GM12878 (cell line): ENCODE results near the gene TSHB. TPM values are rescaled to one million over a fixed set of nuclear protein-coding genes. Genes with fewer than 3 reads are reported as not detected.

Source experiments
- ATAC-seq: fragments of 200-7000 bp; cut with Tn5 transposase; 3 replicates; pipeline ENCODE4 v1.9.1; 2020; ENCODE audit warnings: mild to moderate bottlenecking, moderate library complexity
- BruUV-seq: library from RNA; stranded (reverse); fragments of 400-500 nt; replicated peaks from 2 replicates; lab custom pipeline; 2021; lab: Mats Ljungman, UMichigan
- CTCF ChIA-PET: fragments of 300-600 bp; sonication (Branson Sonifier 250); formaldehyde crosslinking; extraction: SDS; loops from one replicate; lab custom pipeline; 2021; ENCODE audit warnings: inconsistent platforms; lab: Yijun Ruan, JAX
- POLR2A ChIA-PET: fragments of 350-600 bp; formaldehyde crosslinking; extraction: SDS; loops from one replicate; lab custom pipeline; 2021; ENCODE audit warnings: inconsistent platforms; lab: Charles Lee
- RAD21 ChIA-PET: fragments of 300-600 bp; sonication (Branson Sonifier 250); formaldehyde crosslinking; loops from one replicate; lab custom pipeline; 2023; ENCODE audit warnings: antibody characterized with exemption; ENCODE audit not compliant: unreplicated experiment; lab: Charles Lee
- SMC1A ChIA-PET: fragments of 300-600 bp; sonication (Branson Sonifier 250); formaldehyde crosslinking; loops from one replicate; lab custom pipeline; 2023; ENCODE audit not compliant: unreplicated experiment, uncharacterized antibody; lab: Charles Lee
- DNase-seq: peaks from one replicate; pipeline ENCODE4 v3.0.0-alpha.2; 2011; ENCODE audit warnings: low read depth, low spot score
- FAIRE-seq: peaks from 3 replicates; lab custom pipeline; 2011; peaks lifted over from hg19 to GRCh38; lab: Jason Lieb, UNC
- H2AFZ ChIP-seq: 2 replicates; pipeline ENCODE4 v1.6.0; 2011; ENCODE audit warnings: low read depth, low read length, control low read depth; ENCODE audit not compliant: control insufficient read depth
- H3K27ac ChIP-seq: 2 replicates; pipeline ENCODE4 v1.5.1; 2011; ENCODE audit warnings: control low read depth; ENCODE audit not compliant: control insufficient read depth, insufficient read depth
- H3K27me3 ChIP-seq, 2 experiments: replicated peaks in 1 of 2; 2 replicates each; pipeline versions ENCODE4 v1.6.0 to v1.6.1; 2011; ENCODE audit warnings: low read length in 1 of 2; ENCODE audit not compliant: control insufficient read depth in 2 of 2, insufficient read depth in 2 of 2
- H3K36me3 ChIP-seq, 2 experiments: 2 replicates each; pipeline ENCODE4 v1.5.1; 2011; ENCODE audit warnings: low read length in 1 of 2; ENCODE audit not compliant: control insufficient read depth in 2 of 2, insufficient read depth in 2 of 2
- H3K4me1 ChIP-seq: 2 replicates; pipeline ENCODE4 v1.6.1; 2011; ENCODE audit warnings: mild to moderate bottlenecking, low read length, moderate library complexity, mixed read lengths; ENCODE audit not compliant: control insufficient read depth, insufficient read depth
- H3K4me2 ChIP-seq: 2 replicates; pipeline ENCODE4 v1.6.0; 2011; ENCODE audit warnings: control low read depth; ENCODE audit not compliant: control insufficient read depth, insufficient read depth
- H3K4me3 ChIP-seq: fragments of 200-600 bp; sonication (generic); 2 replicates; pipeline ENCODE4 v1.5.1; 2016
- H3K79me2 ChIP-seq: 2 replicates; pipeline ENCODE4 v1.6.0; 2011; ENCODE audit warnings: low read length; ENCODE audit not compliant: control insufficient read depth, insufficient read depth
- H3K9ac ChIP-seq: 2 replicates; pipeline ENCODE4 v1.8.0; 2011; ENCODE audit warnings: low read length, control low read depth, mixed read lengths; ENCODE audit not compliant: control insufficient read depth, insufficient read depth
- H3K9me3 ChIP-seq: replicated peaks from 3 replicates; pipeline ENCODE4 v1.5.1; 2011; ENCODE audit warnings: mild to moderate bottlenecking, low read length; ENCODE audit not compliant: control insufficient read depth, insufficient read depth
- H4K20me1 ChIP-seq: 2 replicates; pipeline ENCODE4 v1.6.0; 2011; ENCODE audit not compliant: control insufficient read depth, insufficient read depth
- CBX3 ChIP-seq: fragments of 200-600 bp; sonication (generic); IDR thresholded peaks from 2 replicates; pipeline ENCODE4 v1.6.1; 2016; ENCODE audit warnings: low read depth, borderline replicate concordance
- E2F4 ChIP-seq: IDR thresholded peaks from 2 replicates; pipeline ENCODE4 v1.6.1; 2012; ENCODE audit warnings: low read depth, low read length, improper control_type of control experiment
- ETV6 ChIP-seq, 2 experiments: fragments of 450-650 bp in 1 of 2; IDR thresholded peaks in 1 of 2; conservative IDR thresholded peaks in 1 of 2; 2 replicates each; pipeline ENCODE4 v1.6.1; 2014; ENCODE audit warnings: antibody characterized with exemption in 1 of 2, borderline replicate concordance in 1 of 2, low read depth in 1 of 2, mild to moderate bottlenecking in 1 of 2, moderate library complexity in 1 of 2
- IKZF1 ChIP-seq: fragments of 450-650 bp; conservative IDR thresholded peaks from 2 replicates; pipeline ENCODE4 v1.6.1; 2017; ENCODE audit warnings: antibody characterized with exemption, mild to moderate bottlenecking
- MYB ChIP-seq: fragments of 150-350 bp; IDR thresholded peaks from 2 replicates; pipeline ENCODE4 v1.6.1; 2014; ENCODE audit warnings: mild to moderate bottlenecking, low read depth, low read length, borderline replicate concordance
- NR2C1 ChIP-seq: fragments of 450-650 bp; IDR thresholded peaks from 2 replicates; pipeline ENCODE4 v1.6.1; 2017; ENCODE audit warnings: antibody characterized with exemption, mild to moderate bottlenecking, moderate library complexity
- PAX5 ChIP-seq: IDR thresholded peaks from 2 replicates; pipeline ENCODE4 v1.6.1; 2011; ENCODE audit warnings: low read depth, low read length, borderline replicate concordance
- POLR2AphosphoS5 ChIP-seq: IDR thresholded peaks from 2 replicates; pipeline ENCODE4 v1.6.1; 2011; ENCODE audit warnings: mild to moderate bottlenecking, low read length, inconsistent platforms
- SIX5 ChIP-seq: IDR thresholded peaks from 2 replicates; pipeline ENCODE4 v1.6.1; 2011; ENCODE audit warnings: mild to moderate bottlenecking, low read depth, low read length, moderate library complexity; ENCODE audit not compliant: severe bottlenecking
- SP1 ChIP-seq: IDR thresholded peaks from one replicate; pipeline ENCODE4 v1.6.1; 2011; ENCODE audit warnings: low read depth, low read length
- TARDBP ChIP-seq: IDR thresholded peaks from 2 replicates; pipeline ENCODE4 v1.6.1; 2016; ENCODE audit warnings: borderline replicate concordance
- TBL1XR1 ChIP-seq: IDR thresholded peaks from 2 replicates; pipeline ENCODE4 v1.6.1; 2012; ENCODE audit warnings: low read depth, low read length, improper control_type of control experiment
- ZNF207 ChIP-seq: fragments of 450-650 bp; IDR thresholded peaks from 2 replicates; pipeline ENCODE4 v1.6.1; 2014; ENCODE audit warnings: antibody characterized with exemption, mild to moderate bottlenecking, borderline replicate concordance
- ZNF24 ChIP-seq: fragments of 450-650 bp; IDR thresholded peaks from 2 replicates; pipeline ENCODE4 v1.6.1; 2017; ENCODE audit warnings: antibody characterized with exemption, mild to moderate bottlenecking
- WGBS: methylation state at CpG from one replicate; pipeline ENCODE4 v1.1.6; 2016; ENCODE audit warnings: low lambda C conversion rate; ENCODE audit not compliant: insufficient replicate concordance, insufficient coverage; ENCODE audit errors: missing lambda C conversion rate; 5-methylcytosine and 5-hydroxymethylcytosine counted together
- in situ Hi-C: fragments of 300-500 bp; cut with MboI; formaldehyde crosslinking; loops from 9 replicates; pipeline ENCODE4 v1.14.3; 2018; ENCODE audit warnings: mixed read lengths
- intact Hi-C: fragments of 100-400 bp; cut with micrococcal nuclease; formaldehyde crosslinking; loops from one replicate; pipeline ENCODE4 v1.14.2; 2022; ENCODE audit not compliant: unreplicated experiment
- polyA plus RNA-seq, 11 experiments: library from polyadenylated mRNA; depleted of rRNA in 4 of 11; unstranded in 6 of 11; stranded (reverse) in 5 of 11; fragments of >200 nt; fragmentation: Nextera tagmentation in 4 of 11; fragmentation: Illumina TruSeq in 1 of 11; extraction: Ambion mirVana in 4 of 11; extraction: Trizol in 1 of 11; gene quantifications; 1 replicate in 1 of 11; 2 replicates in 10 of 11; pipeline versions ENCODE4 v1.2.1 to v1.2.3, GENCODE V29; 2011 to 2016; ENCODE audit warnings: inconsistent platforms in 2 of 11, missing spikeins in 2 of 11, low read depth in 1 of 11
- total RNA-seq, 4 experiments: library from RNA; depleted of rRNA in 3 of 4; stranded (reverse); fragments of >200 nt in 3 of 4; fragmentation: Illumina TruSeq in 1 of 4; extraction: Trizol in 1 of 4; gene quantifications; 2 replicates each; pipeline versions ENCODE4 v1.2.1 to v1.2.3, GENCODE V29; 2013 to 2021
- TF ChIP-seq, protein P1 (sequence below): IDR thresholded peaks from 2 replicates; pipeline ENCODE4 v1.6.1; 2012; ENCODE audit warnings: mild to moderate bottlenecking, low read depth, low read length

The TSHB gene
- total and polyA plus RNA-seq, 10 of the 15 experiments (the other 5 are each of a cell fraction or from before 2014, with no cell fraction given) = not detected

DNA sequence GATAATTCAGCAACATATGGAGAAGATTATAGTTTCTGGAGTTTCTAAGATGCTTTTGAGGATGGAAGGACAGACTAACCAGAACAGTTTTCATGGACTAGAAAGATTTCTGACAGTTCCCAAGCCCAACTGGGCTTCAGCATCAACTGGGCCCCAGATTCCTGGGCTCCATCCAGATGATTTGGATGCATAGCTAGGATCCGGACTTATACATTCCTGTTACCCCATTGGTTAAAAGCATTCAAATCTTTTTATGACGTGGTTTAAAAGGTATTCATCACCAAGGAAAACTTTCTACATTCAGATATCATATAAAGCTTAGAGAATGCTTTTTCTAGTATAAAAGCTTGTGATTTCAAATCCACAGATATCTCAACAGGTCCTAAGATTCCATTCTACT lies 29.7 kb downstream of the TSHB start:
- FAIRE-seq = no peak
- ChIA-PET CTCF (interaction anchor here (0.6 to 0.9 kb wide), 2 partner anchors 54 to 57 kb away, joined by 3 read pairs; no protein-coding TSS in a partner anchor), SMC1A (interaction anchor here (1.4 to 4.1 kb wide), 3 partner anchors 14 to 53 kb away, joined by 4 to 32 read pairs (median 27); no protein-coding TSS in a partner anchor)
- no peaks in the 10 kb centered on the region for H3K9me3 ChIP-seq
- BruUV-seq = no TSS peak
- H3K27me3 ChIP-seq = no peaks in the 10 kb centered on the region; a peak in 1 of 4 replicates
- no peaks in the 10 kb centered on the region for H4K20me1 ChIP-seq
- no peaks in the 10 kb centered on the region for H3K4me1 ChIP-seq
- no peak overlapping the region for H3K4me3 ChIP-seq
- TF ChIP-seq PAX5 = no peak
- TF ChIP-seq ZNF24 = no peak
- TF ChIP-seq TBL1XR1 = no peak
- TF ChIP-seq CBX3 = no peak
- no peak for TF ChIP-seq NR2C1
- TF ChIP-seq, protein P1, sequence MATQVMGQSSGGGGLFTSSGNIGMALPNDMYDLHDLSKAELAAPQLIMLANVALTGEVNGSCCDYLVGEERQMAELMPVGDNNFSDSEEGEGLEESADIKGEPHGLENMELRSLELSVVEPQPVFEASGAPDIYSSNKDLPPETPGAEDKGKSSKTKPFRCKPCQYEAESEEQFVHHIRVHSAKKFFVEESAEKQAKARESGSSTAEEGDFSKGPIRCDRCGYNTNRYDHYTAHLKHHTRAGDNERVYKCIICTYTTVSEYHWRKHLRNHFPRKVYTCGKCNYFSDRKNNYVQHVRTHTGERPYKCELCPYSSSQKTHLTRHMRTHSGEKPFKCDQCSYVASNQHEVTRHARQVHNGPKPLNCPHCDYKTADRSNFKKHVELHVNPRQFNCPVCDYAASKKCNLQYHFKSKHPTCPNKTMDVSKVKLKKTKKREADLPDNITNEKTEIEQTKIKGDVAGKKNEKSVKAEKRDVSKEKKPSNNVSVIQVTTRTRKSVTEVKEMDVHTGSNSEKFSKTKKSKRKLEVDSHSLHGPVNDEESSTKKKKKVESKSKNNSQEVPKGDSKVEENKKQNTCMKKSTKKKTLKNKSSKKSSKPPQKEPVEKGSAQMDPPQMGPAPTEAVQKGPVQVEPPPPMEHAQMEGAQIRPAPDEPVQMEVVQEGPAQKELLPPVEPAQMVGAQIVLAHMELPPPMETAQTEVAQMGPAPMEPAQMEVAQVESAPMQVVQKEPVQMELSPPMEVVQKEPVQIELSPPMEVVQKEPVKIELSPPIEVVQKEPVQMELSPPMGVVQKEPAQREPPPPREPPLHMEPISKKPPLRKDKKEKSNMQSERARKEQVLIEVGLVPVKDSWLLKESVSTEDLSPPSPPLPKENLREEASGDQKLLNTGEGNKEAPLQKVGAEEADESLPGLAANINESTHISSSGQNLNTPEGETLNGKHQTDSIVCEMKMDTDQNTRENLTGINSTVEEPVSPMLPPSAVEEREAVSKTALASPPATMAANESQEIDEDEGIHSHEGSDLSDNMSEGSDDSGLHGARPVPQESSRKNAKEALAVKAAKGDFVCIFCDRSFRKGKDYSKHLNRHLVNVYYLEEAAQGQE = no peak
- TF ChIP-seq SIX5 = no peak
- TF ChIP-seq TARDBP = no peak
- TF ChIP-seq POLR2AphosphoS5 = no peak
- no peak for TF ChIP-seq ZNF207
- TF ChIP-seq IKZF1 = no peak
- no peak for TF ChIP-seq ETV6 (conservative IDR thresholded peaks at IDR 0.05 in 1 of 2, IDR thresholded peaks at IDR 0.05 in 1 of 2; ENCODE audit: borderline replicate concordance in 1 of 2, low read depth in 1 of 2)
- no peak for TF ChIP-seq MYB
- TF ChIP-seq E2F4 = no peak
- TF ChIP-seq SP1 = no peak
- TF ChIP-seq, all 136 proteins: peak for 0
- no peak for DNase-seq
- Histone ChIP-seq H3K27ac (no peak overlapping the region), H3K79me2 (no peaks in the 10 kb centered on the region), H2AFZ (no peak overlapping the region), H3K9ac (no peak overlapping the region), H3K4me2 (no peak overlapping the region), H3K36me3 (no peaks in the 10 kb centered on the region)
- POLR2A ChIA-PET = interaction anchor here (2.5 kb wide), 1 partner anchor 12 kb away, joined by 10 read pairs; no protein-coding TSS in a partner anchor
- no peak for ATAC-seq
- WGBS = 38% methylated on average over 2 of the region's 2 CpGs
- intact Hi-C loops = no loop called here
- RAD21 ChIA-PET = interaction anchor here (1.0 to 1.5 kb wide), 2 partner anchors 9 to 53 kb away, joined by 3 read pairs; no protein-coding TSS in a partner anchor
- in situ Hi-C loops = loop anchor here (10.0 kb wide), 1 partner anchor 715 kb away; no protein-coding TSS in a partner anchor
